ENCODE measurements around the gene USP25. TPM values are rescaled to one million over a fixed set of nuclear protein-coding genes. Genes with fewer than 3 reads are reported as not detected.

USP25 gene
- total RNA-seq, 1 donor from 2014 or later: 45.2 TPM

GRCh38 chr21:15740383-15740782 is 10.6 kb downstream of the USP25 start:
- TF ChIP-seq, protein P1, sequence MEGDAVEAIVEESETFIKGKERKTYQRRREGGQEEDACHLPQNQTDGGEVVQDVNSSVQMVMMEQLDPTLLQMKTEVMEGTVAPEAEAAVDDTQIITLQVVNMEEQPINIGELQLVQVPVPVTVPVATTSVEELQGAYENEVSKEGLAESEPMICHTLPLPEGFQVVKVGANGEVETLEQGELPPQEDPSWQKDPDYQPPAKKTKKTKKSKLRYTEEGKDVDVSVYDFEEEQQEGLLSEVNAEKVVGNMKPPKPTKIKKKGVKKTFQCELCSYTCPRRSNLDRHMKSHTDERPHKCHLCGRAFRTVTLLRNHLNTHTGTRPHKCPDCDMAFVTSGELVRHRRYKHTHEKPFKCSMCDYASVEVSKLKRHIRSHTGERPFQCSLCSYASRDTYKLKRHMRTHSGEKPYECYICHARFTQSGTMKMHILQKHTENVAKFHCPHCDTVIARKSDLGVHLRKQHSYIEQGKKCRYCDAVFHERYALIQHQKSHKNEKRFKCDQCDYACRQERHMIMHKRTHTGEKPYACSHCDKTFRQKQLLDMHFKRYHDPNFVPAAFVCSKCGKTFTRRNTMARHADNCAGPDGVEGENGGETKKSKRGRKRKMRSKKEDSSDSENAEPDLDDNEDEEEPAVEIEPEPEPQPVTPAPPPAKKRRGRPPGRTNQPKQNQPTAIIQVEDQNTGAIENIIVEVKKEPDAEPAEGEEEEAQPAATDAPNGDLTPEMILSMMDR (IDR thresholded peaks at IDR 0.05): no peak
- peaks cover 19% of the 10 kb centered on the region for H3K36me3 Mint-ChIP-seq (ENCODE audit: unreplicated experiment)
- H3K4me1 Mint-ChIP-seq (ENCODE audit: unreplicated experiment): peaks cover 50% of the 10 kb centered on the region
- no peak overlapping the region for H3K27ac Mint-ChIP-seq (ENCODE audit: unreplicated experiment)
- no peak overlapping the region for H3K4me3 Mint-ChIP-seq (ENCODE audit: unreplicated experiment)
- no peaks in the 10 kb centered on the region for H3K27me3 Mint-ChIP-seq (ENCODE audit: unreplicated experiment)
- H3K9me3 Mint-ChIP-seq (ENCODE audit: unreplicated experiment): peaks cover 9% of the 10 kb centered on the region
- no peak for DNase-seq (ENCODE audit: extremely low spot score, unreplicated experiment)

- H3K4me3 Mint-ChIP-seq (ENCODE audit: unreplicated experiment): no peak overlapping the region
- no peaks in the 10 kb centered on the region for H3K27me3 Mint-ChIP-seq (ENCODE audit: unreplicated experiment)
- peaks cover 9% of the 10 kb centered on the region for H3K9me3 Mint-ChIP-seq (ENCODE audit: unreplicated experiment)
- no peak for DNase-seq (ENCODE audit: extremely low spot score, unreplicated experiment)
- H3K27ac Mint-ChIP-seq (ENCODE audit: unreplicated experiment): no peak overlapping the region
- peaks cover 42% of the 10 kb centered on the region for H3K4me1 Mint-ChIP-seq (ENCODE audit: unreplicated experiment)
- peaks cover 19% of the 10 kb centered on the region for H3K36me3 Mint-ChIP-seq (ENCODE audit: unreplicated experiment)
- TF ChIP-seq, protein P1 (IDR thresholded peaks at IDR 0.05): no peak
Observed at GRCh38 chr21:15741510-15741909, 11.7 kb downstream of the USP25 start.

- Mint-ChIP-seq H3K9me3 (ENCODE audit: unreplicated experiment) (peaks cover 9% of the 10 kb centered on the region), H3K27ac (ENCODE audit: unreplicated experiment) (no peak overlapping the region), H3K36me3 (ENCODE audit: unreplicated experiment) (peaks cover 17% of the 10 kb centered on the region), H3K4me3 (ENCODE audit: unreplicated experiment) (no peak overlapping the region), H3K27me3 (ENCODE audit: unreplicated experiment) (no peaks in the 10 kb centered on the region), H3K4me1 (ENCODE audit: unreplicated experiment) (peaks cover 38% of the 10 kb centered on the region)
- no peak for DNase-seq (ENCODE audit: extremely low spot score, unreplicated experiment)
- TF ChIP-seq, protein P1 (IDR thresholded peaks at IDR 0.05): no peak
Observed at GRCh38 chr21:15742052-15742670, 12.4 kb downstream of the USP25 start.

GRCh38 chr21:15742694-15743093 is 12.9 kb downstream of the USP25 start:
- no peak for DNase-seq (ENCODE audit: extremely low spot score, unreplicated experiment)
- TF ChIP-seq, protein P1 (IDR thresholded peaks at IDR 0.05): no peak
- H3K27ac Mint-ChIP-seq (ENCODE audit: unreplicated experiment): no peak overlapping the region
- H3K36me3 Mint-ChIP-seq (ENCODE audit: unreplicated experiment): peaks cover 13% of the 10 kb centered on the region
- H3K4me1 Mint-ChIP-seq (ENCODE audit: unreplicated experiment): peaks cover 41% of the 10 kb centered on the region
- H3K4me3 Mint-ChIP-seq (ENCODE audit: unreplicated experiment): no peak overlapping the region
- H3K27me3 Mint-ChIP-seq (ENCODE audit: unreplicated experiment): no peaks in the 10 kb centered on the region
- peaks cover 5% of the 10 kb centered on the region for H3K9me3 Mint-ChIP-seq (ENCODE audit: unreplicated experiment)

DNA sequence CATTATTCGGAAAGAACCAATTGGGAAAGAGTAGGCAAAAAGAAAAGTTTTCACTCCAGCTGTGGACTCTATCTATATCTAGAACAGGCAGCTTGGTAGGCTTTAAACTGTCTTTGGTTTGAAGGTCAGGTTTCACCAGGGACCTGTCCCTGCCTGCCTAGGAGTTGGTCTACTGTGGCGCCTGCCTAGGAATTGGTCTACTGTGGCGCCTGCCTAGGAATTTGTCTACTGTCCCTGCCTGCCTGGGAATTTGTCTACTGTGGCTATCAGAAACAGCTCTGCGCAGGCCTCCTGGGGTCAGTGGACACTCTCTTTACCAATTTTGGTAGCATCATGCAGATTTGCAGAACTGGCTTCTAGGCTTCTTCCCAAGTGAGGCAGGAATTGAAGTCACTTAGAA is 13.8 kb downstream of the USP25 start:
- Mint-ChIP-seq H3K9me3 (ENCODE audit: unreplicated experiment) (no peaks in the 10 kb centered on the region), H3K27me3 (ENCODE audit: unreplicated experiment) (no peaks in the 10 kb centered on the region), H3K4me3 (ENCODE audit: unreplicated experiment) (no peak overlapping the region)

More for the DNA sequence above, 13.8 kb downstream of the USP25 start:
- TF ChIP-seq, protein P1 (IDR thresholded peaks at IDR 0.05): no peak
- no peak for DNase-seq (ENCODE audit: extremely low spot score, unreplicated experiment)
- H3K4me1 Mint-ChIP-seq (ENCODE audit: unreplicated experiment): peaks cover 42% of the 10 kb centered on the region
- no peak overlapping the region for H3K27ac Mint-ChIP-seq (ENCODE audit: unreplicated experiment)
- H3K36me3 Mint-ChIP-seq (ENCODE audit: unreplicated experiment): peaks cover 7% of the 10 kb centered on the region
